ENCODE results near the gene TMEM266.

The TMEM266 gene

DNA sequence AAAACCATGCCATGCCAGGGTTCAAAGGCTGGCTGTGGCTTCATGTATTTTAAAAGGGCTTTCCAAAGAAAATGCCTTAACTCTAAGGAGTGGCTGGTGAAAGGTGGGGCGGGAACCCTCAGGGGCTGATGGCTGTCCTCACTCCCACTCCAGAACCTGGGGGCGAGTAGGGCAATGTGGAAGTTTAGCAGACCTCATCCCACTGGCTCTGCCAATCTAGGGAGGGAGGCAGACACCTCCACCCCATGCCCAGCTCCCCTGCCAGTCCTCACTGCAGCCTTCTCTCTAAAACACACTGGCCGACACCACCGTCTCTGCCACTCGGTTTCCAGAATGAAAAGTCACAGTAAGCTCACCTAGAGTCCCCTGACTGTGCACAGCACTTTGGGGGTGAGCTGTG lies 99.5 kb downstream of the TMEM266 start:
- Histone ChIP-seq H3K9me2 (replicated peaks; ENCODE audit: insufficient read depth, low read length) (no peaks in the 10 kb centered on the region), H3K4me2 (ENCODE audit: low read depth, low read length) (no peak overlapping the region), H3K9me3 (replicated peaks; ENCODE audit: insufficient read depth, low read length) (no peaks in the 10 kb centered on the region), H3K27me3 (replicated peaks; ENCODE audit: insufficient read depth, low read length) (no peaks in the 10 kb centered on the region), H4K20me1 (ENCODE audit: insufficient read depth, low read length) (no peaks in the 10 kb centered on the region), H3K4me3 (ENCODE audit: low read length) (no peak overlapping the region), H3K4me1 (ENCODE audit: low read length) (no peaks in the 10 kb centered on the region), H3K27ac (ENCODE audit: low read length) (no peak overlapping the region), H3F3A (ENCODE audit: insufficient read depth, low read length) (no peaks in the 10 kb centered on the region), H3K79me2 (ENCODE audit: low read length) (no peaks in the 10 kb centered on the region), H3K36me3 (replicated peaks; ENCODE audit: insufficient read depth, low read length) (no peaks in the 10 kb centered on the region), H3K9ac (ENCODE audit: low read length) (no peak overlapping the region), H2AFZ (ENCODE audit: low read length) (no peak overlapping the region)
- no peak for TF ChIP-seq EZH2phosphoT487 (IDR thresholded peaks at IDR 0.05; ENCODE audit: low read length)
- TF ChIP-seq, protein P1, sequence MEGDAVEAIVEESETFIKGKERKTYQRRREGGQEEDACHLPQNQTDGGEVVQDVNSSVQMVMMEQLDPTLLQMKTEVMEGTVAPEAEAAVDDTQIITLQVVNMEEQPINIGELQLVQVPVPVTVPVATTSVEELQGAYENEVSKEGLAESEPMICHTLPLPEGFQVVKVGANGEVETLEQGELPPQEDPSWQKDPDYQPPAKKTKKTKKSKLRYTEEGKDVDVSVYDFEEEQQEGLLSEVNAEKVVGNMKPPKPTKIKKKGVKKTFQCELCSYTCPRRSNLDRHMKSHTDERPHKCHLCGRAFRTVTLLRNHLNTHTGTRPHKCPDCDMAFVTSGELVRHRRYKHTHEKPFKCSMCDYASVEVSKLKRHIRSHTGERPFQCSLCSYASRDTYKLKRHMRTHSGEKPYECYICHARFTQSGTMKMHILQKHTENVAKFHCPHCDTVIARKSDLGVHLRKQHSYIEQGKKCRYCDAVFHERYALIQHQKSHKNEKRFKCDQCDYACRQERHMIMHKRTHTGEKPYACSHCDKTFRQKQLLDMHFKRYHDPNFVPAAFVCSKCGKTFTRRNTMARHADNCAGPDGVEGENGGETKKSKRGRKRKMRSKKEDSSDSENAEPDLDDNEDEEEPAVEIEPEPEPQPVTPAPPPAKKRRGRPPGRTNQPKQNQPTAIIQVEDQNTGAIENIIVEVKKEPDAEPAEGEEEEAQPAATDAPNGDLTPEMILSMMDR (IDR thresholded peaks at IDR 0.05; ENCODE audit: low read length): no peak
- TF ChIP-seq EZH2 (optimal IDR thresholded peaks at IDR 0.05; ENCODE audit: low read depth, low read length): no peak
- no peak for DNase-seq

DNA sequence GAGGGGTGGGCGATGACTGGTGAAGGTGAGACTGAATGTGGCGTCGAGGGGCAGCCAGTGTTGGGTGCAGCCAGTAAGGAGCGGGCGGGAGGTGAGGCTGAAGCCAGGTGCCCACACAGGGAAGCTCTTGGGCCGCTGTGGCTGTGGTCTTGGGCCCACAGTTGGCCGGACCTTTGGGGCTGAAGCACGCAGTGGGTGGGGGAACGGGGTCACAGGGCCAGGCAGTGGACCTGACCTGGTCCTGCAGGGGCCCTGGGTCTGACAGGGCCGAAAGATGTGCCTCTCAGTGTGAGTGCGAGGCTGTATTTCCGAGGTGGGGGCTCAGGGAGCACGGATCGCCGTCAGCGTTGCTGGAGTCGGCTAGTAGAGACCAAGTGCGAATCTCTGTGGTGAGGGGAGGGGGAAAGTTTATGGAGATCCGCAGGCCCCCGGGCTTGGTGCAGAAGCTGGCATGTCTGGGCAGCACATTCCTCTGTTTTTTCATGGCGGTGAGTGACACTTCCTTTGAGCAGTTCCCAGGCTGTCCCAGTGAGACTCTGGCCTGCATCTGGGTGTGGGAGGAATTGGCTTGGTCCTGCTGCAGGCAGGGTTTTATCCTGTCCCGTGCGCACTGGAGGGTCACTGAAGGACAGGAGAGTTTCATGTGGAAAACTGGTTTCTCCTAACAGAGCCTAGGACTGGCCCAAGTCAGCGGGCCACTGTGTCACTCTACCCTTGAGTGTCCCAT lies 100.8 kb downstream of the TMEM266 start:
- Histone ChIP-seq H4K20me1 (ENCODE audit: insufficient read depth, low read length) (no peaks in the 10 kb centered on the region), H3K4me2 (ENCODE audit: low read depth, low read length) (no peak overlapping the region), H3K4me1 (ENCODE audit: low read length) (no peaks in the 10 kb centered on the region), H3F3A (ENCODE audit: insufficient read depth, low read length) (no peaks in the 10 kb centered on the region), H3K27me3 (replicated peaks; ENCODE audit: insufficient read depth, low read length) (no peaks in the 10 kb centered on the region), H3K27ac (ENCODE audit: low read length) (no peak overlapping the region), H3K36me3 (replicated peaks; ENCODE audit: insufficient read depth, low read length) (no peaks in the 10 kb centered on the region), H3K79me2 (ENCODE audit: low read length) (no peaks in the 10 kb centered on the region), H3K9ac (ENCODE audit: low read length) (no peak overlapping the region), H3K4me3 (ENCODE audit: low read length) (no peak overlapping the region), H2AFZ (ENCODE audit: low read length) (no peak overlapping the region), H3K9me2 (replicated peaks; ENCODE audit: insufficient read depth, low read length) (no peaks in the 10 kb centered on the region), H3K9me3 (replicated peaks; ENCODE audit: insufficient read depth, low read length) (no peaks in the 10 kb centered on the region)
- no peak for DNase-seq
- TF ChIP-seq EZH2 (optimal IDR thresholded peaks at IDR 0.05; ENCODE audit: low read depth, low read length) (no peak), EZH2phosphoT487 (IDR thresholded peaks at IDR 0.05; ENCODE audit: low read length) (no peak)
- TF ChIP-seq, protein P1 (IDR thresholded peaks at IDR 0.05; ENCODE audit: low read length): no peak

DNA sequence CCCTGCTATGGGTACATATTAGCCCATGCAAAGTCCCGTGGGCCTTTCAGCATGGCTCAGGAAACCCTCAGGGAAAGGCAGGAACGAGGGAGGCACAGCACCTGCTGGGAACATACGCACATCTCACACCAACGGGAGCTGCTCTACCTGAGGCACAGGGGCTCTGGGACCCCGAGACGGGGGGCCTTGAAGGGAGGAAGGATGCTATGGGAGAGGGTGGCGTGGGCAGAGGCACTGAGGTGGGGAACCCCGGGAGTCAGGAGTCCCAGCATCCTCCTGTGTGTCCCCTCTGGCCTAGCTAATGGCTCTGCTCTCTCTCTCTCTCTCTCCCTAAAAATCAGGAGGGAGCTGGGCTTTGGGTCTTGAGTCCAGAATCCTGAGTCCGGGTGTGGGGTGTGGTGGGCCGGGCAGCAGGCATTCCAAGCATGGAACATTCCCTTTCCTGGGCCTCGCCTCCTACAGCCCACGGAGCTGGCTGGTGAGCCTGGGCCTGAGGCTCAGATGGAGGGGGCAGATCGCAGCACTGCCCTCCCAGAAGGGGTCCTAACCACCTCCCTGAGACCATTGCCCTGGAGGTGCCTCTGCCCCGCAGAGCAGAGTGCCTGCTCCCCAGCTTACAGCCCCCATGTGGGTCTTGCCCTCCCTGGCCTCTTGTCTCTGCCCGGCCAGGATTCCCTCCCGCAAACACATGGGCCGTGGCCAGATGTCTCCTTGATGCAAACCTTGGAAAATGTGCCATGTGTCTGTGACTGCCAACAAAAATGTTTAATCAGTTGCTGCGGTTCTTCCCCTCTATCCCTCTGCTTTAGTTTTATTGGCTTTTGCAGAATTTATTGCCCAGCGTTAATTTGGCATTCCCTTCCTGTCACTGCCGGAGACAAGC lies 101.6 kb downstream of the TMEM266 start:
- Histone ChIP-seq H4K20me1 (ENCODE audit: insufficient read depth, low read length) (no peaks in the 10 kb centered on the region), H3K4me2 (ENCODE audit: low read depth, low read length) (no peak overlapping the region), H3F3A (ENCODE audit: insufficient read depth, low read length) (no peaks in the 10 kb centered on the region), H3K9me2 (replicated peaks; ENCODE audit: insufficient read depth, low read length) (no peaks in the 10 kb centered on the region), H3K9me3 (replicated peaks; ENCODE audit: insufficient read depth, low read length) (no peaks in the 10 kb centered on the region), H3K27me3 (replicated peaks; ENCODE audit: insufficient read depth, low read length) (no peaks in the 10 kb centered on the region), H3K4me1 (ENCODE audit: low read length) (no peaks in the 10 kb centered on the region), H3K4me3 (ENCODE audit: low read length) (no peak overlapping the region), H3K36me3 (replicated peaks; ENCODE audit: insufficient read depth, low read length) (no peaks in the 10 kb centered on the region), H3K9ac (ENCODE audit: low read length) (no peak overlapping the region), H3K27ac (ENCODE audit: low read length) (no peak overlapping the region), H3K79me2 (ENCODE audit: low read length) (no peaks in the 10 kb centered on the region), H2AFZ (ENCODE audit: low read length) (no peak overlapping the region)
- TF ChIP-seq, protein P1 (IDR thresholded peaks at IDR 0.05; ENCODE audit: low read length): no peak
- no peak for TF ChIP-seq EZH2phosphoT487 (IDR thresholded peaks at IDR 0.05; ENCODE audit: low read length)
- TF ChIP-seq EZH2 (optimal IDR thresholded peaks at IDR 0.05; ENCODE audit: low read depth, low read length): no peak
- DNase-seq: no peak

Measured in MM.1S (cell line).